GM21447 (cell line): Measurements from ENCODE around the gene CCDC91.

Experiments
- ATAC-seq: cut with Tn5 transposase; IDR thresholded peaks from one replicate; pipeline ENCODE4 v1.9.1; 2021; ENCODE audit not compliant: unreplicated experiment

Gene CCDC91

DNA sequence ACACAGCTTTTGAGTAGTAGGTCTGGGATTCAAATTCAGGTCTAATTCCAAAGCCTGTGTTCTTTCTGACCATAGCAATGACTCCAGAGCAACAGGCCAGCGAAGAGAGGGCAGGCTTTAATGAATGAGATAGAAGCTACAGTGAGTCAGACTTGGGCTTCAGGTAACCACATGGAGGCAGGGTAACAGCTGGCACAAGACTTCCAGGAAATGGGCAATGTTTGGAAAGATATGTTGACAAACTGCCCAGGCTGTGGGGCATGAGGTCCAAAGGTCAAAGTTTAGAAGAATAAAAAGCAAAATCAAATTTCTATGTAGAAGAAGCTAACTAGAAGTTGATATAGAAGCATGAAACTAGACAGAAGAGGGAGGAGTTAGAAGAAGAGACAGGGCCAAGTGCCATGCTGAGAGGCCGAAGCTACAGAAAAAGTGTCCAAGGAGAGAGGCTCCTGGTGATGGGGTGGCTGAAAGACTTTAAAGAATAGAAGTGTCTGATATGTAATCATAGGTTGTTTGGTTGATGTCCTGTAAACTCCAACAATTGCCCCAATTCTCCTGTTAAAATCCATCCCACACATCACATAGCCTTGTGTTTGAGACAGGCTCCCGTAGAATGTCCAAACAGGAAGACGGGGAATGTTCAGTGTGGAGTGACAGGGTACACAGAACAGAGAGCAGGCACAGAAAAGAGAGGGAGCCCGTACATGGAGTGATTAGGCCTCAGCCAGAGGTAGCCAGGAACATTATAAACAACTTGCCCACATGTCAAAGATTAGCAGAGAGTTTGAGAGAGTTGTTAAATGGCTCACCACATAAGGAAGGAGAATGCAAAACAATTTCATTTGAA is 384.7 kb downstream of the CCDC91 start:
- ATAC-seq, result no peak

DNA sequence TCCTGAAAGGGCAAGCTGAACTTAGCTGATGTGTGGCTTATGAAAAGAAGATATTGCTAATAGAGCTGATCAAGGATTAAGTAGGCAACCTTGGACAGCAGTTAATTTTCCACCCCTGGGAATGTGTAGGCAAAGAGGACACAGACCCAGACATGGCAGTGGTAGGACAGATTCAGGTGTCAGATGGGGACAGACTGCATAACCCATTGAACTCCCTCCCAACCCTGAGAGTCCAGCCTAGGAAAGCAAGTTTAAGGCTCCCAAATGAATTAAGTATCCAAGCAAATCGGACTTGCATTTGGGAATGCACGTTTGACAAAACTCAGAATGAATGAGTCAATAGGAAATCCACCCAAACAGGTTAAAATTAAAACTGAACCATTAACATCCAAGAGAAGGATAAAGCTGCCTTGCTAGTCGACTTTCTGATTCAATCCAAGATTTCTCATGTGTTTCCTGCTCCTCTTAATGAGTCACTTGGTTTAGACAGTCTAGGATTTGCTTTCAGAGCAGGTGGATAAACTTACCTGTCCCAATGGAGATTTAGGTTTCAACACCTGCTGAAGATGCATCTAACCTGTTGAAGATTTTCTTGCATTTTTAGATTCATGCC is 385.4 kb downstream of the CCDC91 start:
- ATAC-seq, result no peak

DNA sequence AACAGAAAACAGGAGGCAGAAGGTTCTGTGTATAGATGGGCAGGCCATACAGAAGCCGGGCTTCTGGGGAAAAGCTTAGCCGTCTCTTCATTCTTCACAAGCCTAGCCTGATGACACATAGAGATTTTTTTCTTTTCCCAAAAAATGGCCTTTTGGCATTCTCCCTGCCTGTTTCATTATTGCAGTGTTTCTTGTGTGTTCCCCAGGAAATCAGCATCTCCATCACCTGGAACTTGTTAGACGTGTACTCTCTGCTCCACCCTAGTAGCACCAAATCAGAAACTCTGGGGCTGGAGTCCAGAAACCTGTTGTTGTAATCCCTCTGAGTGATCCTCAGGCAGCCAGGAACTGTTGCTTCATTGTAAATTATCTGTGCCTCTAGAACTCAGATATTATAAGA is 388.1 kb downstream of the CCDC91 start:
- ATAC-seq, result no peak

DNA sequence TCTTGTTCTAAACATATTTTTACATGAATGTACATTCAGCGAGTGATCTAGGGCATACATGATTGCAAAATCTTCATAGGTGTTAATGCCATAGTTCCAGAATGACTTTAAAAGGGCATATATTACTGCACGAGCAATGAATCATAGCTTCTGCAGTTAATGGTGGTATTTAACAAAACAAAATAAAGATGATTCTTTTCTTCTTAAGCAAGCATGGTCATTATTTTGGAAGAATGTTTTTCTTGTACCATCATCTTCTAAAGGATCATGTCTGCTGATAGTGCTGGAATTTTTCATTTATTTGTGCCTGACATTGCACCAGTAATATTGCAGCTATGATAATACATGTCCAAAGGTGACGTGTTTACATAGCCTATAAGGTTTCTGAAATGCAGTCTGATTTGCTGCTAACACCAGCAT is 388.6 kb downstream of the CCDC91 start:
- no peak for ATAC-seq

DNA sequence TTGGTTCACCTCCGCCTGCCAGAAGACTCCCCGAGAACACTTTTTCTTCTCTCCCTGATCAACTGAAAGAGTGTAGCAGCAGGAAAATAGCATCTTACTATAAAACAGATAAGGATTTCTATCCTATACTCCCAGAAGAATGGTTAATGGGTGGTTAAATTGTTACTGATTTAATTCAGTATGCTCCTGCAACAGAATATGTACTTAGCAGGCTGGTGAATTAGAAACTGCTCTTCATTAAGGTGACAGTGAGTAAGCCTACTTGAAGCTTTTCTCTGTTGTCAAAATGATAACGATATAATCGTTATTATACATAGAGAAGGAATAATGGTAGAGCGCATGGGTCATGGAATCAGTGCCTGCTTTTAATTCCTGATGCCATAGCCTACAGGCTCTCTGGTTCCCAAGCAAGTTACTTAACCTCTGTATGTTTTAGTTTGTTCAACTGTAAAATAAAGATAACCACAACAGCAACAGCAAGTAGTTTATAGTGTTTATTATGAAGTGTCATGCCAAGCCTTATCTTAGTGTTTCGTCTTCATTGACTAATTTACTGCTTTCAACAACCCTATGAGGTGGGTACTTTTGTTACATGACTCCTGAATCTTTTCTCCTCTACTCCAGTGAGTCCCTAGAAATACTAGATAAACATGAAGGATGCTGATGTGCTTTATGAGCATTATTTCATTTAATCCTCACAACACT is 392.6 kb downstream of the CCDC91 start:
- no peak for ATAC-seq

DNA sequence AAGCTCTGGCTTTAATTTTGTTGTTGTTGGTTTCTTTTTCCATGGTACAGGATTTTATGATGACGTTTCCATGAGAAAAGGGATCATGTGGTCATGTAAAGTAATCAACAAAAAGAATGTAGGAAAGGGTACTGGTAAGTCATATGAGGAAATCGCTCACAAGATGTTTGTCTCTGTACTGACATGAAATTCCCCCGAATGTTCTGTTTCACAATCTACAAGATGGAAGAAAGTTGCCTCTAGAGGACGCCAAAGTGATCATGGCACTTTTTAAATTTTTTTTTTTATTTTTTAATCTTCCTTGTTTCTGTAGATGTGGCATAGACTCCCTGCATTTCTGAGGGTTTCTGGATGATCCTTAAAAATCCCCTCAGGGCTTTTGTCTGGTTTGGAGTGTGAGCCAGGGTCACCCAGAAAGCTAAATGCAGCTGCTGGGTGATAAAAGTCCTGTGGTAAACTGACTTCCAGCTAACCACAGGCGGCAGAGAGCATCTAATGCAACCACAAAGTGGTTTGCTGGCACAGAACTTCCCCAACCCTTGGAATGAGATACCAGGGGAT is 393.5 kb downstream of the CCDC91 start:
- no peak for ATAC-seq

DNA sequence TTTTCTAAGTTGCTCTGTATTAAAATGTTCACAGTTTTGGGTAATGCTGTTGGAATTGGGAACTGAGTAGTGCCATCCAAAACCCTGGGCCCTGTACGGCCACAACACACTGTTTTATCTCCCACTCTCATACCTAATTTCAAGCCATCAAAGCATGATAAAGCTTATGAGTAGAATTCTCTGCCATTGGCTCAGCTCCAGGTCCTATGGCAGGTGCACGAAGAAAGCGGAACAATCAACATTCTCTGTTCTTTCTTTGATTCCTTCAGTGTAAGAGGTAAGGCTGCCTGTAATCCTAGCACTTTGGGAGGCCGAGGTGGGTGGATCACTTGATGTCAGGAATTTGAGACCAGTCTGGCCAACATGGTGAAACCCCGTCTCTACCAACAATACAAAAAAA is 394.9 kb downstream of the CCDC91 start:
- ATAC-seq, result no peak

DNA sequence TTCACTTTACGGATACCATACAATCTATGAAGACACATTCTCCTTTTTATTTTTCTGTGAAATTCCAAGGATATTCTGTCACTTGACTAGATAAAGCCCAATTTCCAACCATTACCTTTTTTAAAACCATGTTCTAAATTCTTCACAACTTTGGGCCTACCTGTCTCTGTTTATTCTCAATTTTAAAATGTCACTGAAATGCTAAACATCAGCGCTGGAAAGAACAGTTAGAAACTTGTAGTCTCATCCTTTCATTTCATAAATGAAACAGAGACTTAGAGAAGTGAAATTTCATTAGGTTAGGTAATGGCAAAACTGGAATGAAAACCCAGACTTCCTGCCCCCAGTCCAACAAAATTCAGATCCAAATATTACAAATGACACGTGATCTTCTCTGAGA is 396.2 kb downstream of the CCDC91 start:
- ATAC-seq, result no peak

DNA sequence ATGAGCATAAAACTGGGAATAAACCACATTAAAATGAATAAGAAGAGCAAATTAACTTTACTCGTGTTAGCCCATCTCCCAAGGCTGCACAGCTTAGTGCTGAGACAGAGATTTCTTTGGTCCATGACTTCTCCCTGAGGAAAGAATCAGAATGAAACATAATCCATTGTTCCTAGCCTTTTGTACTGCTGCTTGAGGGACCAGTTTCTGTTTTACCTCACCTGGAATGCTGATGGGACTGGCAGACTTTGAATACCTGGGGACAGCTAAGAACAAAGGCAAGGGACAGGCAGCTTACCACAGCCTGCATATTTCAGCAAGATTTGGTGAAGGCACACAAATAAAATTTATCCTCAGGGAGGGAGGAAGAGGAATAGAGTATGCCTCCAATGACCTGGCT is 401.6 kb downstream of the CCDC91 start:
- ATAC-seq, result no peak
